ENCODE data around the gene FES.
"Not testable (repeated sequence)": the region's sequence is repeated elsewhere in the genome, so short reads cannot be mapped to it uniquely, and the experiment has no call there.

FES gene

GRCh38 chr15:90911906-90912769 lies 27.8 kb downstream of the FES start:
- DNase-seq = no peak

- DNase-seq = no peak
These were observed 28.4 kb downstream of the FES start for GRCh38 chr15:90912770-90913075.

- no peak for DNase-seq
These were observed 29.2 kb downstream of the FES start for GRCh38 chr15:90913398-90913944.

- no peak for DNase-seq
These were observed 30.2 kb downstream of the FES start for GRCh38 chr15:90914305-90915080.

GRCh38 chr15:90915216-90915807 lies 31.0 kb downstream of the FES start:
- no peak for DNase-seq

GRCh38 chr15:90915808-90916440 lies 31.6 kb downstream of the FES start:
- no peak for DNase-seq

- no peak for DNase-seq
These were observed 32.2 kb downstream of the FES start for GRCh38 chr15:90916461-90916860.

- no peak for DNase-seq
These were observed 33.3 kb downstream of the FES start for GRCh38 chr15:90917569-90917968.

GRCh38 chr15:90918034-90918788 lies 33.9 kb downstream of the FES start:
- DNase-seq = no peak

GRCh38 chr15:90918835-90919234 lies 34.5 kb downstream of the FES start:
- no peak for DNase-seq

- no peak for DNase-seq
These were observed 37.6 kb downstream of the FES start for GRCh38 chr15:90921887-90922286.

- DNase-seq = not testable (repeated sequence)
These were observed 38.5 kb downstream of the FES start for GRCh38 chr15:90922712-90923322.

- DNase-seq = no peak
These were observed 40.1 kb downstream of the FES start for GRCh38 chr15:90924375-90924774.

- DNase-seq = not testable (repeated sequence)
These were observed 42.5 kb downstream of the FES start for GRCh38 chr15:90926766-90927165.

GRCh38 chr15:90928106-90928505 lies 43.8 kb downstream of the FES start:
- DNase-seq = not testable (repeated sequence)

GRCh38 chr15:90929246-90930019 lies 45.1 kb downstream of the FES start:
- no peak for DNase-seq

- no peak for DNase-seq
These were observed 46.7 kb downstream of the FES start for GRCh38 chr15:90930861-90931574.

GRCh38 chr15:90931575-90931827 lies 47.2 kb downstream of the FES start:
- DNase-seq = no peak

GRCh38 chr15:90931828-90932659 lies 47.7 kb downstream of the FES start, which contains the start of gene HDDC3:
TSS of gene HDDC3 (minus strand) at chr15:90932549. CDS start at chr15:90932540, 9 bp downstream.
- DNase-seq = peak; percentile 74

- no peak for DNase-seq
These were observed 48.3 kb downstream of the FES start for GRCh38 chr15:90932660-90932991.
